A204.1 (cell line): ENCODE data around the gene GSK3B.

Experiments used
- FAIRE-seq: peaks from 2 replicates; lab custom pipeline; 2012; peaks lifted over from hg19 to GRCh38; lab: Jason Lieb, UNC

The GSK3B gene

GRCh38 chr3:119776304-119776703 is 317.9 kb downstream of the GSK3B start:
- FAIRE-seq = no peak

GRCh38 chr3:119774444-119774843 is 319.8 kb downstream of the GSK3B start:
- no peak for FAIRE-seq
